ENCODE measurements around the gene RYR2. TPM values are rescaled to one million over a fixed set of nuclear protein-coding genes. Genes with fewer than 3 reads are reported as not detected.

RYR2 gene
- total and polyA plus RNA-seq, 3 donors from 2014 or later, result 5.4 to 9.5 (median 9.1) TPM

- H3K27me3 ChIP-seq, result no peaks in the 10 kb centered on the region
Measured at GRCh38 chr1:237303929-237304328, 261.9 kb downstream of the RYR2 start.

GRCh38 chr1:237306726-237307125 is 264.7 kb downstream of the RYR2 start:
- Histone ChIP-seq H3K27ac (no peak overlapping the region), H3K4me1 (no peaks in the 10 kb centered on the region), H3K9me3 (no peaks in the 10 kb centered on the region), H3K4me3 (no peak overlapping the region), H3K36me3 (ENCODE audit: low read depth, missing control alignments) (no peaks in the 10 kb centered on the region), H3K27me3 (no peaks in the 10 kb centered on the region)
- 83 to 84% methylated on average over 8 of the region's 8 CpGs for WGBS, 2 donors
- DNase-seq, result no peak
- TF ChIP-seq CTCF (IDR thresholded peaks at IDR 0.05), result no peak
- intact Hi-C loops (cut with DNase I; ENCODE audit: low total_unique reads), result no loop called here

More at GRCh38 chr1:237303929-237304328, 261.9 kb downstream of the RYR2 start:
- no peak overlapping the region for H3K4me3 ChIP-seq
- H3K27ac ChIP-seq, result no peak overlapping the region
- no peaks in the 10 kb centered on the region for H3K36me3 ChIP-seq (ENCODE audit: low read depth, missing control alignments)
- no peak for DNase-seq
- no peaks in the 10 kb centered on the region for H3K4me1 ChIP-seq
- 82 to 86% methylated on average over 1 of the region's 1 CpG for WGBS, 2 donors
- TF ChIP-seq POLR2A (IDR thresholded peaks at IDR 0.05) (no peak), CTCF (IDR thresholded peaks at IDR 0.05) (no peak)
- intact Hi-C loops (cut with DNase I; ENCODE audit: low total_unique reads), result no loop called here
- no peaks in the 10 kb centered on the region for H3K9me3 ChIP-seq

- H3K27ac ChIP-seq, result no peak overlapping the region
- no peaks in the 10 kb centered on the region for H3K4me1 ChIP-seq
- no peaks in the 10 kb centered on the region for H3K9me3 ChIP-seq
- intact Hi-C loops (cut with DNase I; ENCODE audit: low total_unique reads), result no loop called here
- DNase-seq, result no peak
- TF ChIP-seq POLR2A (IDR thresholded peaks at IDR 0.05) (no peak), CTCF (IDR thresholded peaks at IDR 0.05) (no peak)
- 88 to 96% methylated on average over 7 to 26 of the region's 32 CpGs for WGBS, 2 donors
- H3K27me3 ChIP-seq, result no peaks in the 10 kb centered on the region
- no peaks in the 10 kb centered on the region for H3K36me3 ChIP-seq (ENCODE audit: low read depth, missing control alignments)
- no peak overlapping the region for H3K4me3 ChIP-seq
Measured at GRCh38 chr1:237309595-237310118, 267.7 kb downstream of the RYR2 start.

GRCh38 chr1:237316352-237316751 is 274.4 kb downstream of the RYR2 start:
- no peak for TF ChIP-seq POLR2A (IDR thresholded peaks at IDR 0.05)
- TF ChIP-seq CTCF (IDR thresholded peaks at IDR 0.05), result no peak
- H3K4me3 ChIP-seq, result no peak overlapping the region
- WGBS, 2 donors, result 82 to 87% methylated on average over 4 of the region's 4 CpGs
- H3K4me1 ChIP-seq, result no peaks in the 10 kb centered on the region
- H3K9me3 ChIP-seq, result no peaks in the 10 kb centered on the region
- intact Hi-C loops (cut with DNase I; ENCODE audit: low total_unique reads), result no loop called here
- no peaks in the 10 kb centered on the region for H3K36me3 ChIP-seq (ENCODE audit: low read depth, missing control alignments)
- no peak for DNase-seq
- H3K27ac ChIP-seq, result no peak overlapping the region
- H3K27me3 ChIP-seq, result no peaks in the 10 kb centered on the region

GRCh38 chr1:237318748-237319147 is 276.8 kb downstream of the RYR2 start:
- Histone ChIP-seq H3K27me3 (no peaks in the 10 kb centered on the region), H3K4me1 (no peaks in the 10 kb centered on the region), H3K27ac (no peak overlapping the region), H3K36me3 (ENCODE audit: low read depth, missing control alignments) (no peaks in the 10 kb centered on the region), H3K9me3 (no peaks in the 10 kb centered on the region), H3K4me3 (no peak overlapping the region)
- 89 to 90% methylated on average over 3 of the region's 3 CpGs for WGBS, 2 donors
- intact Hi-C loops (cut with DNase I; ENCODE audit: low total_unique reads), result no loop called here
- DNase-seq, result no peak
- TF ChIP-seq POLR2A (IDR thresholded peaks at IDR 0.05) (no peak), CTCF (IDR thresholded peaks at IDR 0.05) (no peak)
